ENCODE data around the gene DIP2A. TPM values are rescaled to one million over a fixed set of nuclear protein-coding genes. Genes with fewer than 3 reads are reported as not detected.

The DIP2A gene
- polyA plus RNA-seq, 1 donor from 2014 or later: 45.0 TPM

DNA sequence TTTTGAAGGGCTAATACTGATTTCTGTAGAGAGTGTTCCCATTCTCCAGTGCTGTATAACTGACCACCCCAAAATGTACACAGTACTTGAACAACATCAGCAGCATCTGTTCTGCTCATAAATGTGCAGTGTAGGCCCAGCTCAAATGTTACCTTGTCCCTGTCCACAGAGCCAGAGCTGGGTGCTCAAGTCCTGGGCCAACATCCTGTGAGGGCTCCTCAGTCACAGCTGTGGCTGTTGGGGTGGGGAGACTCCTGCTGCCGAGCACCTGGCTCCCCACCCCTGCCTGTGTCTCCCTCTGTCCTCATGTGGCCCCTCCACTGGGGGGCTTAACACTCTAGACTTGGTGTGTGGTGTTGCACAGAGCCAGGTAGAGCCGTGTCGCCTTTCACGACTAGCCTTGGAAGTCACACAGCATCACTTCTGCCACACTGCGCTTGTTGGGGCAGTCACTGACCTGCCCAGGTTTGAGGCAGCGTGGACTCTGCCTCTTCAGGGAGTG, 30.5 kb downstream of the DIP2A start:
- Histone ChIP-seq H3K4me2 (ENCODE audit: low read length) (no peak overlapping the region), H3K9ac (ENCODE audit: low read length) (no peak overlapping the region), H3K9me3 (ENCODE audit: low read length) (no peaks in the 10 kb centered on the region), H3K27me3 (ENCODE audit: insufficient read depth, low read depth, low read length) (no peaks in the 10 kb centered on the region), H4K20me1 (ENCODE audit: insufficient read depth) (no peaks in the 10 kb centered on the region), H3K79me2 (replicated peaks; ENCODE audit: insufficient read depth, low read length) (no peaks in the 10 kb centered on the region), H3K9me2 (ENCODE audit: insufficient read depth, low read length) (no peaks in the 10 kb centered on the region), H3F3A (ENCODE audit: insufficient read depth, low read length, poor library complexity, severe bottlenecking) (no peaks in the 10 kb centered on the region), H2AFZ (ENCODE audit: low read depth, low read length) (no peak overlapping the region), H3K4me3 (ENCODE audit: low read length) (no peak overlapping the region), H3K36me3 (ENCODE audit: insufficient read depth, low read length) (peaks cover 8% of the 10 kb centered on the region), H3K27ac (ENCODE audit: low read length) (no peak overlapping the region)
- TF ChIP-seq EP300 (conservative IDR thresholded peaks at IDR 0.05; ENCODE audit: poor library complexity, severe bottlenecking) (no peak), RAD21 (conservative IDR thresholded peaks at IDR 0.05) (no peak), EZH2 (IDR thresholded peaks at IDR 0.05; ENCODE audit: borderline replicate concordance, insufficient read depth, low read length, poor library complexity, severe bottlenecking) (no peak), POLR2AphosphoS5 (IDR thresholded peaks at IDR 0.05) (no peak), TAF1 (IDR thresholded peaks at IDR 0.05; ENCODE audit: low read depth) (no peak), MXI1 (conservative IDR thresholded peaks at IDR 0.05; ENCODE audit: poor library complexity, severe bottlenecking) (no peak), SMC3 (conservative IDR thresholded peaks at IDR 0.05; ENCODE audit: poor library complexity) (no peak)
- TF ChIP-seq, protein P1, sequence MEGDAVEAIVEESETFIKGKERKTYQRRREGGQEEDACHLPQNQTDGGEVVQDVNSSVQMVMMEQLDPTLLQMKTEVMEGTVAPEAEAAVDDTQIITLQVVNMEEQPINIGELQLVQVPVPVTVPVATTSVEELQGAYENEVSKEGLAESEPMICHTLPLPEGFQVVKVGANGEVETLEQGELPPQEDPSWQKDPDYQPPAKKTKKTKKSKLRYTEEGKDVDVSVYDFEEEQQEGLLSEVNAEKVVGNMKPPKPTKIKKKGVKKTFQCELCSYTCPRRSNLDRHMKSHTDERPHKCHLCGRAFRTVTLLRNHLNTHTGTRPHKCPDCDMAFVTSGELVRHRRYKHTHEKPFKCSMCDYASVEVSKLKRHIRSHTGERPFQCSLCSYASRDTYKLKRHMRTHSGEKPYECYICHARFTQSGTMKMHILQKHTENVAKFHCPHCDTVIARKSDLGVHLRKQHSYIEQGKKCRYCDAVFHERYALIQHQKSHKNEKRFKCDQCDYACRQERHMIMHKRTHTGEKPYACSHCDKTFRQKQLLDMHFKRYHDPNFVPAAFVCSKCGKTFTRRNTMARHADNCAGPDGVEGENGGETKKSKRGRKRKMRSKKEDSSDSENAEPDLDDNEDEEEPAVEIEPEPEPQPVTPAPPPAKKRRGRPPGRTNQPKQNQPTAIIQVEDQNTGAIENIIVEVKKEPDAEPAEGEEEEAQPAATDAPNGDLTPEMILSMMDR (IDR thresholded peaks at IDR 0.05; ENCODE audit: poor library complexity, severe bottlenecking): no peak
- TF ChIP-seq, protein P2, sequence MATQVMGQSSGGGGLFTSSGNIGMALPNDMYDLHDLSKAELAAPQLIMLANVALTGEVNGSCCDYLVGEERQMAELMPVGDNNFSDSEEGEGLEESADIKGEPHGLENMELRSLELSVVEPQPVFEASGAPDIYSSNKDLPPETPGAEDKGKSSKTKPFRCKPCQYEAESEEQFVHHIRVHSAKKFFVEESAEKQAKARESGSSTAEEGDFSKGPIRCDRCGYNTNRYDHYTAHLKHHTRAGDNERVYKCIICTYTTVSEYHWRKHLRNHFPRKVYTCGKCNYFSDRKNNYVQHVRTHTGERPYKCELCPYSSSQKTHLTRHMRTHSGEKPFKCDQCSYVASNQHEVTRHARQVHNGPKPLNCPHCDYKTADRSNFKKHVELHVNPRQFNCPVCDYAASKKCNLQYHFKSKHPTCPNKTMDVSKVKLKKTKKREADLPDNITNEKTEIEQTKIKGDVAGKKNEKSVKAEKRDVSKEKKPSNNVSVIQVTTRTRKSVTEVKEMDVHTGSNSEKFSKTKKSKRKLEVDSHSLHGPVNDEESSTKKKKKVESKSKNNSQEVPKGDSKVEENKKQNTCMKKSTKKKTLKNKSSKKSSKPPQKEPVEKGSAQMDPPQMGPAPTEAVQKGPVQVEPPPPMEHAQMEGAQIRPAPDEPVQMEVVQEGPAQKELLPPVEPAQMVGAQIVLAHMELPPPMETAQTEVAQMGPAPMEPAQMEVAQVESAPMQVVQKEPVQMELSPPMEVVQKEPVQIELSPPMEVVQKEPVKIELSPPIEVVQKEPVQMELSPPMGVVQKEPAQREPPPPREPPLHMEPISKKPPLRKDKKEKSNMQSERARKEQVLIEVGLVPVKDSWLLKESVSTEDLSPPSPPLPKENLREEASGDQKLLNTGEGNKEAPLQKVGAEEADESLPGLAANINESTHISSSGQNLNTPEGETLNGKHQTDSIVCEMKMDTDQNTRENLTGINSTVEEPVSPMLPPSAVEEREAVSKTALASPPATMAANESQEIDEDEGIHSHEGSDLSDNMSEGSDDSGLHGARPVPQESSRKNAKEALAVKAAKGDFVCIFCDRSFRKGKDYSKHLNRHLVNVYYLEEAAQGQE (IDR thresholded peaks at IDR 0.05; ENCODE audit: borderline replicate concordance): no peak

DNA sequence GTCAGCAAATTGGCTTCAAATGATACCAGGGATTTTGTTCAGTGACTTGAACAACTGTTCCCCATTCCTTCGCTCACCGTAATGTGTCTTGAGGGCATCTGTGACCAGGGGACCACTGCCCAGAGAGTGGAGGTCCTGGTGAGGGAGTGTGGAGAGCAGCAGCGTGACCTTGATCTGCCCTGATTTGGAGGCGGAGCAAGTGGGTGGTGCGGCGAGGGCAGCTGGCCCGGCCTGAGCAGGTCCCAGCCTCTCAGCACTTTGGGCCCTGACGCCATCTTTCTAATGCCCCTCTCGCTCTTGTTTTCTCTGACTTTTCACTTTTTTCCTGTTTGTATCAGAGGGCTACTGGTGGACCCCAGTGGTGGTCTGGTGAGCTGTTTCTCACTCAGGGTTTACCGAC, 31.1 kb downstream of the DIP2A start:
- H3K4me3 ChIP-seq (ENCODE audit: low read length): no peak overlapping the region
- H3K9me2 ChIP-seq (ENCODE audit: insufficient read depth, low read length): no peaks in the 10 kb centered on the region
- H3K27me3 ChIP-seq (ENCODE audit: insufficient read depth, low read depth, low read length): no peaks in the 10 kb centered on the region
- no peaks in the 10 kb centered on the region for H3K9me3 ChIP-seq (ENCODE audit: low read length)
- peaks cover 8% of the 10 kb centered on the region for H3K36me3 ChIP-seq (ENCODE audit: insufficient read depth, low read length)
- no peak overlapping the region for H3K9ac ChIP-seq (ENCODE audit: low read length)
- no peak overlapping the region for H3K27ac ChIP-seq (ENCODE audit: low read length)
- no peaks in the 10 kb centered on the region for H3F3A ChIP-seq (ENCODE audit: insufficient read depth, low read length, poor library complexity, severe bottlenecking)
- H3K4me2 ChIP-seq (ENCODE audit: low read length): no peak overlapping the region
- TF ChIP-seq EP300 (conservative IDR thresholded peaks at IDR 0.05; ENCODE audit: poor library complexity, severe bottlenecking): no peak
- TF ChIP-seq, protein P2 (IDR thresholded peaks at IDR 0.05; ENCODE audit: borderline replicate concordance): no peak
- TF ChIP-seq MXI1 (conservative IDR thresholded peaks at IDR 0.05; ENCODE audit: poor library complexity, severe bottlenecking): no peak
- TF ChIP-seq, protein P1 (IDR thresholded peaks at IDR 0.05; ENCODE audit: poor library complexity, severe bottlenecking): no peak
- TF ChIP-seq EZH2 (IDR thresholded peaks at IDR 0.05; ENCODE audit: borderline replicate concordance, insufficient read depth, low read length, poor library complexity, severe bottlenecking): no peak
- TF ChIP-seq SMC3 (conservative IDR thresholded peaks at IDR 0.05; ENCODE audit: poor library complexity): no peak
- no peak for TF ChIP-seq POLR2AphosphoS5 (IDR thresholded peaks at IDR 0.05)
- TF ChIP-seq TAF1 (IDR thresholded peaks at IDR 0.05; ENCODE audit: low read depth): no peak
- TF ChIP-seq RAD21 (conservative IDR thresholded peaks at IDR 0.05): no peak
- no peak overlapping the region for H2AFZ ChIP-seq (ENCODE audit: low read depth, low read length)
- H3K79me2 ChIP-seq (replicated peaks; ENCODE audit: insufficient read depth, low read length): no peaks in the 10 kb centered on the region
- no peaks in the 10 kb centered on the region for H4K20me1 ChIP-seq (ENCODE audit: insufficient read depth)
